ENCODE results near the gene ILKAP.

DNA sequence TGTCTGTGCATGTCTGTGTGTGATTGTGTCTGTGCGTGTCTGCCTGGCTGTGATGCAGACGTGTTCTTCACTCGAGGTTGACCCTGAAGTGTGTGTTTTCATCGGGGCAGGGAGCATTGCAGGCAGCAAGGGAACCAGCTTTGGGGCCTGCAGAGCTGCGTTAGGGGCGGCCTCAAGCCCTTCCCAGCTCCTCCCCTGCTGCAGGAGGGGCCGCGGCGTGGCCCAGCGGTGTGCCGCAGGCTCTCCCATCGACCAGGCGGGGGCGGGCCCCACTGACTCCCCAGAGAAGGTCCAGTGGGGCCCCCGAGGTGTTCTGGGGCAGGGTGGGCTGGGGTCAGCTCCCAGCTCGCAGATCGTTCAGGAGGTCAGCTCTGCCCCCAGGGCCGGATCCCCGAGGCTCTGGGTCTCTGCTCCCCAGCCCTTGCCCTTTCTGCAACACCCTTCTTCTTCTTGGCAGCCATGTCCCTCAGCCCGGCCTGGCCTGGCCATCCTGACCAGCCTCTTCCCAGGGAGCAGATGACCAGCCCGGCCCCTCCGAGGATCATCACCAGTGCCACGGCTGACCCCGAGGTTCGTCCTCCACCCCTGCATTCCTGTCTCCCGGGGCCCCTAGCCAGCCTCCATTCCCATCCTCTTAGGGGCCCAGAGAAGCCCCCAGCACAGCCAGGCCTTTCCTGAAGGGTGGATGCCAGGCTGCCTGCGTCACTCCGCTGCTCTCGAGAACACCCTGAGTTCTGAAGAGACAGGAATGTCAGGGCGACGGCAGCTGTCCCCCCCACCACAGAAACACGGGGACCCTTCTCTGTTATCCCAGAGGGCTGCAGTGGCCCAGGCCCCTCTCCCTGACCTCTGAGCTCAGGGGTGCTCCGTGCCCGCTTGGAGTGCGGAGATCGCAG lies 76.1 kb downstream of the ILKAP start:
- TF ChIP-seq CTCF (IDR thresholded peaks at IDR 0.05; ENCODE audit: low read length) (no peak), EZH2 (IDR thresholded peaks at IDR 0.05; ENCODE audit: borderline replicate concordance, low read length) (no peak)
